ENCODE measurements around the gene EFCAB6.

- no peak for TF ChIP-seq CEBPB (IDR thresholded peaks at IDR 0.05; ENCODE audit: low read depth, low read length)
- no peak for TF ChIP-seq CHD1 (IDR thresholded peaks at IDR 0.05; ENCODE audit: low read depth, low read length)
These were observed 122.7 kb downstream of the EFCAB6 start for GRCh38 chr22:43689356-43689755.
